Measurements from ENCODE around the gene MAP2.

The MAP2 gene

GRCh38 chr2:209663139-209663538, 239.3 kb downstream of the MAP2 start:
- DNase-seq, result no peak

GRCh38 chr2:209663656-209664055, 239.8 kb downstream of the MAP2 start:
- DNase-seq, result no peak

GRCh38 chr2:209666296-209666695, 242.4 kb downstream of the MAP2 start:
- no peak for DNase-seq

GRCh38 chr2:209671020-209671680, 247.3 kb downstream of the MAP2 start:
- no peak for DNase-seq

- no peak for DNase-seq
Measured at GRCh38 chr2:209673811-209674210, 250.0 kb downstream of the MAP2 start.

GRCh38 chr2:209680596-209680995, 256.7 kb downstream of the MAP2 start:
- no peak for DNase-seq

GRCh38 chr2:209681201-209681735, 257.4 kb downstream of the MAP2 start:
- no peak for DNase-seq

GRCh38 chr2:209682646-209683045, 258.8 kb downstream of the MAP2 start:
- no peak for DNase-seq

GRCh38 chr2:209685340-209685739, 261.5 kb downstream of the MAP2 start:
- no peak for DNase-seq

GRCh38 chr2:209685963-209686362, 262.1 kb downstream of the MAP2 start:
- no peak for DNase-seq

GRCh38 chr2:209686448-209686847, 262.6 kb downstream of the MAP2 start:
- no peak for DNase-seq

GRCh38 chr2:209687323-209687969, 263.6 kb downstream of the MAP2 start:
- no peak for DNase-seq

- DNase-seq, result no peak
Measured at GRCh38 chr2:209688385-209688784, 264.5 kb downstream of the MAP2 start.

- no peak for DNase-seq
Measured at GRCh38 chr2:209690029-209690754, 266.3 kb downstream of the MAP2 start.

GRCh38 chr2:209694748-209695147, 270.9 kb downstream of the MAP2 start:
- no peak for DNase-seq

- no peak for DNase-seq
Measured at GRCh38 chr2:209696836-209697711, 273.2 kb downstream of the MAP2 start.

GRCh38 chr2:209702775-209703174, 278.9 kb downstream of the MAP2 start:
- DNase-seq, result no peak

- no peak for DNase-seq
Measured at GRCh38 chr2:209713219-209713618, 289.4 kb downstream of the MAP2 start.

- DNase-seq, result no peak
Measured at GRCh38 chr2:209719034-209719433, 295.2 kb downstream of the MAP2 start.

GRCh38 chr2:209721497-209721896, 297.6 kb downstream of the MAP2 start:
- no peak for DNase-seq

GRCh38 chr2:209726311-209726710, 302.5 kb downstream of the MAP2 start:
- no peak for DNase-seq

- DNase-seq, result no peak
Measured at GRCh38 chr2:209727077-209727476, 303.2 kb downstream of the MAP2 start.

- no peak for DNase-seq
Measured at GRCh38 chr2:209734805-209735204, 311.0 kb downstream of the MAP2 start.
